H1 (cell line): ENCODE data around the gene VAT1L. TPM values are rescaled to one million over a fixed set of nuclear protein-coding genes. Genes with fewer than 3 reads are reported as not detected.

Experiments used
- CTCF ChIA-PET: fragments of 300-600 bp; sonication (Branson Sonifier 250); formaldehyde crosslinking; loops from one replicate; lab custom pipeline; 2021; ENCODE audit not compliant: partially characterized antibody; lab: Charles Lee
- POLR2A ChIA-PET: fragments of 300-600 bp; sonication (Branson Sonifier 250); formaldehyde crosslinking; loops from one replicate; lab custom pipeline; 2021; ENCODE audit warnings: inconsistent platforms; ENCODE audit not compliant: partially characterized antibody; lab: Charles Lee
- DNase-seq, 2 experiments: peaks; one replicate each; pipeline versions ENCODE4 v3.0.0 to v3.0.0-alpha.2; 2010 to 2022; ENCODE audit warnings: low spot score in 2 of 2, low read depth in 1 of 2, mixed read lengths in 1 of 2
- FAIRE-seq: peaks from 2 replicates; lab custom pipeline; 2011; peaks lifted over from hg19 to GRCh38; lab: Jason Lieb, UNC
- H2AFZ ChIP-seq: 2 replicates; pipeline ENCODE4 v1.8.1; 2012; ENCODE audit warnings: low read length, inconsistent platforms
- H2AK5ac ChIP-seq: 2 replicates; pipeline ENCODE4 v1.6.1; 2013; ENCODE audit warnings: low read depth, low read length
- H2BK120ac ChIP-seq: replicated peaks from 2 replicates; pipeline ENCODE3; 2013; ENCODE audit warnings: low read depth, low read length, inconsistent platforms
- H2BK12ac ChIP-seq: 2 replicates; pipeline ENCODE4 v1.6.1; 2013; ENCODE audit warnings: low read depth, low read length
- H2BK15ac ChIP-seq: 2 replicates; pipeline ENCODE4 v1.6.1; 2013; ENCODE audit warnings: low read length
- H2BK20ac ChIP-seq: 2 replicates; pipeline ENCODE4 v1.6.1; 2013; ENCODE audit warnings: low read length
- H2BK5ac ChIP-seq: 2 replicates; pipeline ENCODE4 v1.6.1; 2013; ENCODE audit warnings: low read depth, low read length
- H3K14ac ChIP-seq: 2 replicates; pipeline ENCODE4 v1.6.1; 2013; ENCODE audit warnings: inconsistent platforms; ENCODE audit not compliant: insufficient read length
- H3K18ac ChIP-seq: 2 replicates; pipeline ENCODE4 v1.6.1; 2013; ENCODE audit warnings: low read length; ENCODE audit errors: extremely low read depth
- H3K23ac ChIP-seq: 2 replicates; pipeline ENCODE4 v1.6.1; 2013; ENCODE audit warnings: inconsistent platforms; ENCODE audit not compliant: insufficient read length
- H3K23me2 ChIP-seq: 2 replicates; pipeline ENCODE4 v1.6.1; 2013; ENCODE audit warnings: low read depth, low read length
- H3K27ac ChIP-seq: 2 replicates; pipeline ENCODE4 v1.6.1; 2011; ENCODE audit warnings: low read depth, low read length, inconsistent platforms
- H3K27me3 ChIP-seq, 4 experiments: replicated peaks in 1 of 4; 1 replicate in 1 of 4; 2 replicates in 3 of 4; pipeline versions ENCODE4 v1.6.1 to v1.8.1; 2011 to 2013; ENCODE audit warnings: low read length in 3 of 4, mild to moderate bottlenecking in 3 of 4, inconsistent platforms in 2 of 4, mixed read lengths in 2 of 4, moderate library complexity in 1 of 4; ENCODE audit not compliant: control insufficient read depth in 3 of 4, insufficient read depth in 3 of 4; ENCODE audit errors: extremely low read depth in 1 of 4
- H3K36me3 ChIP-seq, 4 experiments: 2 replicates each; pipeline versions ENCODE4 v1.6.1 to v1.8.1; 2011 to 2013; ENCODE audit warnings: mild to moderate bottlenecking in 4 of 4, low read length in 3 of 4, moderate library complexity in 2 of 4, control low read depth in 1 of 4, inconsistent platforms in 1 of 4; ENCODE audit not compliant: insufficient read depth in 4 of 4, control insufficient read depth in 2 of 4
- H3K4ac ChIP-seq: replicated peaks from 2 replicates; pipeline ENCODE3; 2013; ENCODE audit warnings: low read length, low read depth, mixed read lengths, inconsistent platforms; ENCODE audit not compliant: insufficient read length
- H3K4me1 ChIP-seq, 4 experiments: replicated peaks in 1 of 4; 1 replicate in 1 of 4; 2 replicates in 3 of 4; pipeline versions ENCODE4 v1.6.1 to v1.8.1; 2011 to 2013; ENCODE audit warnings: low read length in 3 of 4, inconsistent platforms in 2 of 4, mixed read lengths in 1 of 4; ENCODE audit not compliant: insufficient read depth in 4 of 4, control insufficient read depth in 3 of 4
- H3K4me2 ChIP-seq, 2 experiments: 2 replicates each; pipeline versions ENCODE4 v1.6.1 to v1.8.1; 2011 to 2013; ENCODE audit warnings: low read depth in 2 of 2, low read length in 2 of 2, control low read depth in 1 of 2, inconsistent platforms in 1 of 2, mild to moderate bottlenecking in 1 of 2; ENCODE audit not compliant: insufficient read depth in 1 of 2
- H3K4me3 ChIP-seq, 4 experiments: fragments of 200-600, 300-600 bp in 1 of 4; sonication (generic), shearing (Covaris generic), sonication (Bioruptor Twin) in 1 of 4; 2 replicates each; pipeline versions ENCODE4 v1.5.1 to v1.8.1; 2011 to 2016; ENCODE audit warnings: low read length in 4 of 4, low read depth in 3 of 4, control low read depth in 2 of 4, inconsistent platforms in 2 of 4, mild to moderate bottlenecking in 2 of 4, mixed read lengths in 1 of 4, moderate library complexity in 1 of 4; ENCODE audit not compliant: insufficient read depth in 2 of 4; ENCODE audit errors: extremely low read depth in 1 of 4
- H3K56ac ChIP-seq: replicated peaks from 2 replicates; pipeline ENCODE3; 2013; ENCODE audit warnings: low read depth, mild to moderate bottlenecking, mixed read lengths, low read length, inconsistent platforms; ENCODE audit not compliant: insufficient read length
- H3K79me1 ChIP-seq: 2 replicates; pipeline ENCODE4 v1.6.1; 2013; ENCODE audit warnings: low read depth, low read length, control low read depth
- H3K79me2 ChIP-seq, 2 experiments: 2 replicates each; pipeline versions ENCODE4 v1.6.1 to v1.8.1; 2012 to 2013; ENCODE audit warnings: low read length in 2 of 2, mild to moderate bottlenecking in 2 of 2, inconsistent platforms in 1 of 2; ENCODE audit not compliant: insufficient read depth in 2 of 2, control insufficient read depth in 1 of 2
- H3K9ac ChIP-seq, 4 experiments: replicated peaks in 1 of 4; 1 replicate in 1 of 4; 2 replicates in 3 of 4; pipeline versions ENCODE4 v1.6.1 to v1.8.1; 2011 to 2013; ENCODE audit warnings: low read depth in 3 of 4, low read length in 3 of 4, control low read depth in 2 of 4, mild to moderate bottlenecking in 2 of 4, moderate library complexity in 2 of 4, inconsistent platforms in 1 of 4; ENCODE audit errors: extremely low read depth in 1 of 4
- H3K9me3 ChIP-seq, 2 experiments: 2 replicates each; pipeline versions ENCODE4 v1.6.1 to v1.8.1; 2012 to 2013; ENCODE audit warnings: mild to moderate bottlenecking in 2 of 2, moderate library complexity in 2 of 2, control low read depth in 1 of 2, inconsistent platforms in 1 of 2, low read depth in 1 of 2, low read length in 1 of 2, mixed read lengths in 1 of 2; ENCODE audit not compliant: insufficient read depth in 2 of 2
- H4K20me1 ChIP-seq, 2 experiments: replicated peaks in 1 of 2; 2 replicates each; pipeline versions ENCODE3 to v1.8.1; 2011 to 2013; ENCODE audit warnings: inconsistent platforms in 2 of 2, low read length in 2 of 2, mild to moderate bottlenecking in 1 of 2; ENCODE audit not compliant: insufficient read depth in 2 of 2, control insufficient read depth in 1 of 2
- H4K5ac ChIP-seq: 2 replicates; pipeline ENCODE4 v1.6.1; 2013; ENCODE audit warnings: low read length, low read depth, mixed read lengths, inconsistent platforms; ENCODE audit not compliant: insufficient read length
- H4K8ac ChIP-seq: 2 replicates; pipeline ENCODE4 v1.8.0; 2013; ENCODE audit warnings: mild to moderate bottlenecking, moderate library complexity, low read length, inconsistent platforms; ENCODE audit not compliant: insufficient read depth; ENCODE audit errors: extremely low read depth
- H4K91ac ChIP-seq: replicated peaks from 2 replicates; pipeline ENCODE3; 2013; ENCODE audit warnings: low read length, mixed read lengths, inconsistent platforms; ENCODE audit not compliant: insufficient read length
- CHD1 ChIP-seq: IDR thresholded peaks from 2 replicates; pipeline ENCODE4 v1.6.1; 2012; ENCODE audit warnings: low read depth, low read length, improper control_type of control experiment
- EGR1 ChIP-seq: IDR thresholded peaks from 2 replicates; pipeline ENCODE4 v1.6.1; 2011; ENCODE audit warnings: low read depth, low read length, borderline replicate concordance
- HDAC2 ChIP-seq, 2 experiments: fragments of 300-600 bp in 1 of 2; sonication (generic) in 1 of 2; IDR thresholded peaks; 2 replicates each; pipeline ENCODE4 v1.6.1; 2011 to 2012; ENCODE audit warnings: low read depth in 2 of 2, low read length in 2 of 2, mild to moderate bottlenecking in 2 of 2, moderate library complexity in 2 of 2, borderline replicate concordance in 1 of 2, inconsistent platforms in 1 of 2
- KDM1A ChIP-seq: fragments of 200-600, 300-600 bp; sonication (generic); IDR thresholded peaks from 2 replicates; pipeline ENCODE4 v1.7.1; 2016; ENCODE audit warnings: mild to moderate bottlenecking, low read length, borderline replicate concordance
- POLR2AphosphoS5 ChIP-seq: IDR thresholded peaks from 2 replicates; pipeline ENCODE4 v1.6.1; 2011; ENCODE audit warnings: low read depth, low read length
- RFX5 ChIP-seq: IDR thresholded peaks from 2 replicates; pipeline ENCODE4 v1.6.1; 2011; ENCODE audit warnings: low read depth, low read length, improper control_type of control experiment, borderline replicate concordance
- TAF1 ChIP-seq: IDR thresholded peaks from 2 replicates; pipeline ENCODE4 v1.6.1; 2011; ENCODE audit warnings: mild to moderate bottlenecking, low read depth, low read length
- TEAD4 ChIP-seq: IDR thresholded peaks from 2 replicates; pipeline ENCODE4 v1.6.1; 2012; ENCODE audit warnings: low read depth, low read length, inconsistent platforms, mixed read lengths
- WGBS, 2 experiments: shearing (Covaris generic) in 1 of 2; methylation state at CpG; one replicate each; pipeline versions ENCODE4 v1.1.6 to v1.1.7; 2013 to 2015; ENCODE audit warnings: low lambda C conversion rate in 2 of 2, mixed read lengths in 2 of 2, inconsistent platforms in 1 of 2, low coverage in 1 of 2, missing lambda C conversion rate in 1 of 2; ENCODE audit not compliant: insufficient replicate concordance in 2 of 2, insufficient coverage in 1 of 2, insufficient read length in 1 of 2; ENCODE audit errors: extremely low coverage in 1 of 2, missing lambda C conversion rate in 1 of 2; 5-methylcytosine and 5-hydroxymethylcytosine counted together
- polyA plus RNA-seq, 7 experiments: library from polyadenylated mRNA; depleted of rRNA in 3 of 7; stranded (reverse) in 5 of 7; unstranded in 2 of 7; fragments of >200 nt in 5 of 7; fragments of 200-250 nt in 2 of 7; gene quantifications; 1 replicate in 5 of 7; 2 replicates in 1 of 7; 4 replicates in 1 of 7; pipeline versions ENCODE4 v1.2.1 to v1.2.3, GENCODE V29; 2011 to 2013; ENCODE audit warnings: missing spikeins in 2 of 7, mixed read lengths in 2 of 7
- total RNA-seq: library from RNA; stranded (reverse); fragmentation: NEBNext Ultra II Directional; extraction: Animal tissue kit (Norgen Biotek cat#: 25700); gene quantifications from 2 replicates; pipeline ENCODE4 v1.2.1, GENCODE V29; 2021
- TF ChIP-seq, protein P1 (sequence below): IDR thresholded peaks from 2 replicates; pipeline ENCODE4 v1.6.1; 2012; ENCODE audit warnings: inconsistent platforms

The VAT1L gene
- total and polyA plus RNA-seq, 2 of the 8 experiments (the other 6 are each of a cell fraction or from before 2014, with no cell fraction given), result 46.3 to 48.2 TPM

DNA sequence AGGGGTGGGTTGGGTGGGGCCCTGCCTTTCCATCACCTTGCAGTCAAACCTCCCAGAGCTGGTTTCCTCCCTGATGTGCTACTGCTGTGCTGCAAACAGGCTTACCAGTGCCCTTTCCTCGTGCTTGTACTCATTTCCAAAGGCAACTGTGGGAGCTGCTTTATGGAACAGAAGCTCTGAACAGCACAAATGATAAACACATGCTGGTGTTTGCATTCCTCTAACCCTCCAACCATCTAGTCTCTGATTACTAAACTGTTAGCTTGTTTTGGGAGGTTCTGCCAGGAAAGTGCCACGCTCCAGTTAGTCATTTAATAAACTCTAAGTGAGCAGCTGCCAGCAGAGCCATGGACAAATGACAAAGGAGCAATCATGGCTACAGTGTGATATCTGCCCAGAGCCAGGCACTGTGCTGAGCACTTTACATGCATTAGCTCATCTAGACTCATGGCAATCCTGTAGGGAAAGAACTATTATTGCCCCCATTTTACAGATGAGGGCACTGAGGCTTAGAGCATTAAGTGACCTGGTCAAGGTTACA lies 110.4 kb downstream of the VAT1L start:
- Histone ChIP-seq H3K36me3 (no peaks in the 10 kb centered on the region), H4K8ac (no peak overlapping the region), H2BK120ac (no peak overlapping the region), H2BK20ac (no peak overlapping the region), H3K9me3 (no peaks in the 10 kb centered on the region), H2BK15ac (no peak overlapping the region), H4K20me1 (peaks cover 0 to 1% of the 10 kb centered on the region in 2 experiments), H3K79me1 (no peaks in the 10 kb centered on the region), H4K91ac (no peak overlapping the region), H3K56ac (no peak overlapping the region), H2BK12ac (no peak overlapping the region), H2AK5ac (no peak overlapping the region), H3K4ac (no peak overlapping the region), H2AFZ (no peak overlapping the region), H2BK5ac (no peak overlapping the region), H3K18ac (no peak overlapping the region), H4K5ac (no peak overlapping the region), H3K9ac (no peak overlapping the region), H3K4me3 (no peak overlapping the region), H3K14ac (no peak overlapping the region), H3K4me1 (0 out of 7 replicates have a peak, but pooled peaks cover 0 to 6% (median 0%) of the 10 kb centered on the region in 4 experiments), H3K23ac (no peak overlapping the region), H3K4me2 (no peak overlapping the region), H3K27me3 (no peaks in the 10 kb centered on the region), H3K79me2 (no peaks in the 10 kb centered on the region), H3K27ac (no peak overlapping the region), H3K23me2 (no peaks in the 10 kb centered on the region)
- 90% methylated on average over 2 of the region's 2 CpGs; no CpG with 5 or more reads in 1 of the 2 experiments for WGBS, 2 experiments
- ChIA-PET POLR2A (no interaction called here), CTCF (interaction anchor here (0.5 to 2.6 kb wide), 6 partner anchors 11 to 123 kb away, joined by 3 to 8 read pairs (median 3); partner anchors contain the start of gene CLEC3A)
- no peak for TF ChIP-seq CHD1
- no peak for TF ChIP-seq EGR1
- no peak for TF ChIP-seq TAF1
- 0 out of 2 replicates have a peak, but pooled peaks have one; percentile 32 for TF ChIP-seq KDM1A
- TF ChIP-seq POLR2AphosphoS5, result no peak
- TF ChIP-seq, protein P1, sequence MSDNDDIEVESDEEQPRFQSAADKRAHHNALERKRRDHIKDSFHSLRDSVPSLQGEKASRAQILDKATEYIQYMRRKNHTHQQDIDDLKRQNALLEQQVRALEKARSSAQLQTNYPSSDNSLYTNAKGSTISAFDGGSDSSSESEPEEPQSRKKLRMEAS, result no peak
- no peak for TF ChIP-seq HDAC2 (IDR thresholded peaks at IDR 0.05; ENCODE audit: borderline replicate concordance in 1 of 2, low read depth in 2 of 2, low read length in 2 of 2)
- no peak for TF ChIP-seq TEAD4
- no peak for TF ChIP-seq RFX5
- FAIRE-seq, result no peak
- DNase-seq, result no peak
